ENCODE data around the gene COPB2. TPM values are rescaled to one million over a fixed set of nuclear protein-coding genes. Genes with fewer than 3 reads are reported as not detected.
"Not testable (repeated sequence)": the region's sequence is repeated elsewhere in the genome, so short reads cannot be mapped to it uniquely, and the experiment has no call there.

COPB2 gene
- total RNA-seq, 2 donors from 2014 or later: 161 to 184 TPM

- Histone ChIP-seq H3K9ac (ENCODE audit: extremely low read depth, low read length, poor library complexity, severe bottlenecking) (no peak overlapping the region), H3K27ac (ENCODE audit: low read depth, low read length) (no peak overlapping the region), H3K36me3 (ENCODE audit: control insufficient read depth, insufficient read depth, low read length) (no peaks in the 10 kb centered on the region), H3K4me1 (ENCODE audit: control insufficient read depth, insufficient read depth, low read length) (no peaks in the 10 kb centered on the region), H3K27me3 (ENCODE audit: control insufficient read depth, insufficient read depth, low read length, poor library complexity, severe bottlenecking) (no peaks in the 10 kb centered on the region), H3K9me3 (ENCODE audit: control insufficient read depth, low read length) (peaks cover 36% of the 10 kb centered on the region), H3K4me3 (ENCODE audit: low read length) (no peak overlapping the region)
- TF ChIP-seq CTCF (conservative IDR thresholded peaks at IDR 0.05): no peak
- peaks cover 39% of the 10 kb centered on the region for H3K9me3 Mint-ChIP-seq
- no peak for DNase-seq
- no peak overlapping the region for H3K4me3 Mint-ChIP-seq
- no peak overlapping the region for H3K27ac Mint-ChIP-seq
- 85 to 92% methylated on average over 2 of the region's 2 CpGs for WGBS, 2 experiments (ENCODE audit: insufficient coverage in 1 of 2, insufficient read length in 1 of 2)
- peaks cover 7% of the 10 kb centered on the region for H3K36me3 Mint-ChIP-seq (ENCODE audit: low read depth)
- peaks cover 15% of the 10 kb centered on the region for H3K27me3 Mint-ChIP-seq (ENCODE audit: insufficient read depth)
- H3K4me1 Mint-ChIP-seq: no peaks in the 10 kb centered on the region
These were observed 25.3 kb upstream of the COPB2 start for GRCh38 chr3:139414608-139415224.

GRCh38 chr3:139412891-139413290 lies 23.4 kb upstream of the COPB2 start:
- not testable (repeated sequence) for H3K4me1 ChIP-seq (ENCODE audit: control insufficient read depth, insufficient read depth, low read length); DNase-seq; H3K27ac ChIP-seq (ENCODE audit: low read depth, low read length); H3K27ac Mint-ChIP-seq; H3K9ac ChIP-seq (ENCODE audit: extremely low read depth, low read length, poor library complexity, severe bottlenecking); H3K4me3 Mint-ChIP-seq; H3K36me3 Mint-ChIP-seq (ENCODE audit: low read depth); H3K27me3 ChIP-seq (ENCODE audit: control insufficient read depth, insufficient read depth, low read length, poor library complexity, severe bottlenecking); H3K36me3 ChIP-seq (ENCODE audit: control insufficient read depth, insufficient read depth, low read length); H3K4me1 Mint-ChIP-seq
- Histone ChIP-seq H3K4me3 (ENCODE audit: low read length) (peak overlapping the region; percentile 28), H3K9me3 (ENCODE audit: control insufficient read depth, low read length) (peaks cover 36% of the 10 kb centered on the region)
- Mint-ChIP-seq H3K27me3 (ENCODE audit: insufficient read depth) (peaks cover 15% of the 10 kb centered on the region), H3K9me3 (peaks cover 56% of the 10 kb centered on the region)

- DNase-seq; H3K27me3 ChIP-seq (ENCODE audit: control insufficient read depth, insufficient read depth, low read length, poor library complexity, severe bottlenecking); H3K4me1 ChIP-seq (ENCODE audit: control insufficient read depth, insufficient read depth, low read length); H3K27me3 Mint-ChIP-seq (ENCODE audit: insufficient read depth); H3K27ac ChIP-seq (ENCODE audit: low read depth, low read length); H3K9ac ChIP-seq (ENCODE audit: extremely low read depth, low read length, poor library complexity, severe bottlenecking); H3K4me1 Mint-ChIP-seq; H3K36me3 ChIP-seq (ENCODE audit: control insufficient read depth, insufficient read depth, low read length); H3K27ac Mint-ChIP-seq; H3K4me3 Mint-ChIP-seq: not testable (repeated sequence)
- peak overlapping the region; percentile 49 for H3K4me3 ChIP-seq (ENCODE audit: low read length)
- H3K9me3 ChIP-seq (ENCODE audit: control insufficient read depth, low read length): peaks cover 34% of the 10 kb centered on the region
- Mint-ChIP-seq H3K36me3 (ENCODE audit: low read depth) (peaks cover 35% of the 10 kb centered on the region), H3K9me3 (peaks cover 56% of the 10 kb centered on the region)
- 95% methylated on average over 2 of the region's 2 CpGs; no CpG with 5 or more reads in 1 of the 2 experiments for WGBS, 2 experiments (ENCODE audit: insufficient coverage in 1 of 2, insufficient read length in 1 of 2)
These were observed 11.7 kb upstream of the COPB2 start for GRCh38 chr3:139401155-139401554.

- Histone ChIP-seq H3K36me3 (ENCODE audit: control insufficient read depth, insufficient read depth, low read length) (no peaks in the 10 kb centered on the region), H3K4me1 (ENCODE audit: control insufficient read depth, insufficient read depth, low read length) (peaks cover 3% of the 10 kb centered on the region), H3K9me3 (ENCODE audit: control insufficient read depth, low read length) (no peaks in the 10 kb centered on the region), H3K4me3 (ENCODE audit: low read length) (no peak overlapping the region), H3K9ac (ENCODE audit: extremely low read depth, low read length, poor library complexity, severe bottlenecking) (no peak overlapping the region), H3K27ac (ENCODE audit: low read depth, low read length) (no peak overlapping the region), H3K27me3 (ENCODE audit: control insufficient read depth, insufficient read depth, low read length, poor library complexity, severe bottlenecking) (no peaks in the 10 kb centered on the region)
- WGBS, 2 experiments (ENCODE audit: insufficient coverage in 1 of 2, insufficient read length in 1 of 2): 84 to 95% methylated on average over 3 of the region's 3 CpGs
- no peak for DNase-seq
- Mint-ChIP-seq H3K27ac (no peak overlapping the region), H3K27me3 (ENCODE audit: insufficient read depth) (no peaks in the 10 kb centered on the region), H3K4me3 (no peak overlapping the region), H3K9me3 (peaks cover 12% of the 10 kb centered on the region), H3K4me1 (peaks cover 8% of the 10 kb centered on the region), H3K36me3 (ENCODE audit: low read depth) (peaks cover 2% of the 10 kb centered on the region)
- TF ChIP-seq CTCF (conservative IDR thresholded peaks at IDR 0.05): no peak
These were observed 7.3 kb upstream of the COPB2 start for GRCh38 chr3:139396707-139397106.
